H9 (cell line): ENCODE data around the gene FAS. TPM values are rescaled to one million over a fixed set of nuclear protein-coding genes. Genes with fewer than 3 reads are reported as not detected.

Experiments used
- DNase-seq: peaks from one replicate; pipeline ENCODE4 v3.0.0-alpha.2; 2017
- H2AFZ ChIP-seq: one replicate; pipeline ENCODE4 v1.6.1; 2013; ENCODE audit warnings: mild to moderate bottlenecking, low read length, control low read depth, moderate library complexity
- H2AK5ac ChIP-seq: 2 replicates; pipeline ENCODE4 v1.6.1; 2013; ENCODE audit warnings: low read length, control low read depth, mixed read lengths; ENCODE audit not compliant: insufficient read length
- H2BK120ac ChIP-seq: one replicate; pipeline ENCODE4 v1.6.1; 2013; ENCODE audit warnings: low read depth, mild to moderate bottlenecking, low read length, control low read depth, inconsistent platforms; ENCODE audit not compliant: poor library complexity, severe bottlenecking
- H2BK12ac ChIP-seq: 2 replicates; pipeline ENCODE4 v1.6.1; 2013; ENCODE audit warnings: low read length, control low read depth, mixed read lengths, low read depth; ENCODE audit not compliant: insufficient read length
- H2BK15ac ChIP-seq: 2 replicates; pipeline ENCODE4 v1.6.1; 2013; ENCODE audit warnings: low read depth, low read length, control low read depth
- H2BK20ac ChIP-seq: one replicate; pipeline ENCODE4 v1.6.1; 2013; ENCODE audit warnings: low read depth, mild to moderate bottlenecking, low read length, control low read depth, inconsistent platforms; ENCODE audit not compliant: poor library complexity, severe bottlenecking
- H2BK5ac ChIP-seq: 2 replicates; pipeline ENCODE4 v1.6.1; 2013; ENCODE audit warnings: low read length, control low read depth, mixed read lengths; ENCODE audit not compliant: insufficient read length
- H3K14ac ChIP-seq: 2 replicates; pipeline ENCODE4 v1.6.1; 2013; ENCODE audit warnings: low read length, control low read depth; ENCODE audit not compliant: insufficient read depth
- H3K18ac ChIP-seq: 2 replicates; pipeline ENCODE4 v1.6.1; 2013; ENCODE audit warnings: low read depth, mild to moderate bottlenecking, mixed read lengths, low read length, control low read depth; ENCODE audit not compliant: insufficient read length
- H3K23ac ChIP-seq: 2 replicates; pipeline ENCODE4 v1.6.1; 2013; ENCODE audit warnings: low read length, control low read depth, mixed read lengths, low read depth; ENCODE audit not compliant: insufficient read length
- H3K23me2 ChIP-seq: 2 replicates; pipeline ENCODE4 v1.6.1; 2013; ENCODE audit warnings: low read depth, mild to moderate bottlenecking, mixed read lengths, low read length, control low read depth; ENCODE audit not compliant: insufficient read length, poor library complexity, severe bottlenecking
- H3K27ac ChIP-seq: 2 replicates; pipeline ENCODE4 v1.5.1; 2013; ENCODE audit warnings: low read length, control low read depth, mixed read lengths, low read depth; ENCODE audit not compliant: insufficient read length
- H3K27me3 ChIP-seq: 2 replicates; pipeline ENCODE4 v1.6.1; 2013; ENCODE audit warnings: low read length, control low read depth, inconsistent platforms; ENCODE audit not compliant: insufficient read depth
- H3K4ac ChIP-seq: 2 replicates; pipeline ENCODE4 v1.6.1; 2013; ENCODE audit warnings: low read depth, mild to moderate bottlenecking, control low read depth, inconsistent platforms, low read length, moderate library complexity
- H3K4me1 ChIP-seq: 2 replicates; pipeline ENCODE4 v1.6.1; 2013; ENCODE audit warnings: low read length, control low read depth, inconsistent platforms; ENCODE audit not compliant: insufficient read depth
- H3K4me2 ChIP-seq: 2 replicates; pipeline ENCODE4 v1.6.1; 2013; ENCODE audit warnings: low read length, control low read depth, mixed read lengths; ENCODE audit not compliant: insufficient read length, insufficient read depth
- H3K56ac ChIP-seq: 2 replicates; pipeline ENCODE4 v1.6.1; 2013; ENCODE audit warnings: low read depth, mild to moderate bottlenecking, mixed read lengths, low read length, control low read depth; ENCODE audit not compliant: insufficient read length
- H3K79me1 ChIP-seq: 2 replicates; pipeline ENCODE4 v1.6.1; 2013; ENCODE audit warnings: low read depth, mild to moderate bottlenecking, moderate library complexity, low read length, control low read depth, inconsistent platforms; ENCODE audit not compliant: insufficient read depth, poor library complexity, severe bottlenecking
- H3K79me2 ChIP-seq: 2 replicates; pipeline ENCODE4 v1.6.1; 2013; ENCODE audit warnings: low read length, control low read depth, inconsistent platforms; ENCODE audit not compliant: insufficient read depth
- H3K9ac ChIP-seq: 2 replicates; pipeline ENCODE4 v1.6.1; 2013; ENCODE audit warnings: low read length, control low read depth, mixed read lengths; ENCODE audit not compliant: insufficient read length; ENCODE audit errors: extremely low read depth
- H3K9me3 ChIP-seq: one replicate; pipeline ENCODE4 v1.6.1; 2013; ENCODE audit warnings: low read depth, low read length, inconsistent platforms; ENCODE audit not compliant: control insufficient read depth
- H3T11ph ChIP-seq: one replicate; pipeline ENCODE4 v1.6.1; 2013; ENCODE audit warnings: mild to moderate bottlenecking, low read length, control low read depth, inconsistent platforms
- H4K20me1 ChIP-seq: one replicate; pipeline ENCODE4 v1.6.1; 2013; ENCODE audit not compliant: control insufficient read depth, insufficient read length, insufficient read depth
- H4K5ac ChIP-seq: 2 replicates; pipeline ENCODE4 v1.6.1; 2013; ENCODE audit warnings: low read depth, mild to moderate bottlenecking, mixed read lengths, low read length, control low read depth; ENCODE audit not compliant: insufficient read length
- H4K8ac ChIP-seq: replicated peaks from 2 replicates; pipeline ENCODE4 v1.6.1; 2013; ENCODE audit warnings: low read length, control low read depth, mixed read lengths, low read depth; ENCODE audit not compliant: insufficient read length
- H4K91ac ChIP-seq: 2 replicates; pipeline ENCODE4 v1.6.1; 2013; ENCODE audit warnings: low read depth, mild to moderate bottlenecking, moderate library complexity, mixed read lengths, low read length, control low read depth; ENCODE audit not compliant: insufficient read length
- H3K27ac Mint-ChIP-seq, 3 experiments: 2 replicates in 2 of 3; 3 replicates in 1 of 3; pipeline ENCODE4 v1.8.0; 2020 to 2021; ENCODE audit warnings: mixed read lengths in 3 of 3, mild to moderate bottlenecking in 1 of 3, moderate library complexity in 1 of 3
- H3K27me3 Mint-ChIP-seq: 2 replicates; pipeline ENCODE4 v1.8.0; 2021; ENCODE audit warnings: low read depth, mild to moderate bottlenecking, moderate library complexity, mixed read lengths
- H3K36me3 Mint-ChIP-seq, 3 experiments: 2 replicates in 2 of 3; 3 replicates in 1 of 3; pipeline ENCODE4 v1.8.0; 2020 to 2021; ENCODE audit warnings: low read depth in 3 of 3, mixed read lengths in 3 of 3; ENCODE audit not compliant: insufficient read depth in 1 of 3
- H3K4me1 Mint-ChIP-seq, 2 experiments: 2 replicates each; pipeline ENCODE4 v1.8.0; 2020; ENCODE audit warnings: mixed read lengths in 2 of 2
- H3K4me3 Mint-ChIP-seq, 2 experiments: 2 replicates in 1 of 2; 3 replicates in 1 of 2; pipeline ENCODE4 v1.8.0; 2020 to 2021; ENCODE audit warnings: mild to moderate bottlenecking in 2 of 2, mixed read lengths in 2 of 2, moderate library complexity in 1 of 2
- H3K9me3 Mint-ChIP-seq, 2 experiments: 2 replicates in 1 of 2; 3 replicates in 1 of 2; pipeline ENCODE4 v1.8.0; 2020; ENCODE audit warnings: mild to moderate bottlenecking in 2 of 2, mixed read lengths in 2 of 2, moderate library complexity in 1 of 2
- WGBS: extraction: QIAGEN DNeasy Blood & Tissue Kit; methylation state at CpG from one replicate; pipeline ENCODE4 v1.1.7; 2013; ENCODE audit warnings: missing lambda C conversion rate, low lambda C conversion rate, mixed read lengths; ENCODE audit not compliant: insufficient read length; ENCODE audit errors: extremely low coverage; 5-methylcytosine and 5-hydroxymethylcytosine counted together
- total RNA-seq: library from RNA; stranded (reverse); gene quantifications from 2 replicates; pipeline ENCODE4 v1.2.1, GENCODE V29; 2021
- TF ChIP-seq, protein P1 (sequence below): fragments of 200-600 bp; sonication (generic); conservative IDR thresholded peaks from 3 replicates; pipeline ENCODE4 v1.8.0; 2021; ENCODE audit warnings: antibody characterized with exemption, mild to moderate bottlenecking

The FAS gene
- total RNA-seq, 1 experiment from 2014 or later, result 3.0 TPM

DNA sequence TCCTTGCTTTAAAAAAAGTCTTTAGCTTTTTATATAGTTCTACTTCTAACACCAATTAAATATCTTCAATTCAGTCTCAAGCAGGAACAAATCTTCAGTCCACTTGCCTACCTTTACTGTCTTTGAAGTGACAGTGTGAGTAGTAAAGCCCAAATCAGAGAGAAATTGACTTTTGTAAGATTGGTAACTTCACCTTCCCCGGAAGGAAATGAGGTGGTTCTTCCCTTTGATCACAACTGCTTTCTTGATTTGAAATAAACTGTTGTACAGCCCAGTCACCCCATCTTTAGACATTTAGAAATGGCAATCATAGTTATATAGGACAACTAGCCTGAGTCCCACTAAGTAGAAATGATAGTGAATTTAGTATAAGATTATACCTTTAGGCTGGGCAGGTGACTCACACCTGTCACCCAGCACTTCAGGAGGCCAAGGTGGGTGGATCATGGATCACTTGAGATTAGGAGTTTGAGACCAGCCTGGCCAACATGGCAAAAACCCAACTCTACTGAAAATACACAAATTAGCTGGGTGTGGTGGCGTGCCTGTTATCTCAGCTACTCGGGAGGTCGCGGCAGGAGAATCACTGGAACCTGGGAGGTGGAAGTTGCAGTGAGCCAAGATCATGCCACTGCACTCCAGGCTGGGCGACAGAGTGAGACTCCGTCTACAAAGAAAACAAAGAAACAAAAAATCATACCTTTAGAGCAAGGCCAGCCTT, 4.7 kb downstream of the FAS start:
- H2BK20ac ChIP-seq, result no peak overlapping the region
- H4K20me1 ChIP-seq, result no peaks in the 10 kb centered on the region
- WGBS, result no CpG with 5 or more reads among the region's 7 CpGs

More for the DNA sequence above, 4.7 kb downstream of the FAS start:
- H3K23ac ChIP-seq, result no peak overlapping the region
- TF ChIP-seq, protein P1, sequence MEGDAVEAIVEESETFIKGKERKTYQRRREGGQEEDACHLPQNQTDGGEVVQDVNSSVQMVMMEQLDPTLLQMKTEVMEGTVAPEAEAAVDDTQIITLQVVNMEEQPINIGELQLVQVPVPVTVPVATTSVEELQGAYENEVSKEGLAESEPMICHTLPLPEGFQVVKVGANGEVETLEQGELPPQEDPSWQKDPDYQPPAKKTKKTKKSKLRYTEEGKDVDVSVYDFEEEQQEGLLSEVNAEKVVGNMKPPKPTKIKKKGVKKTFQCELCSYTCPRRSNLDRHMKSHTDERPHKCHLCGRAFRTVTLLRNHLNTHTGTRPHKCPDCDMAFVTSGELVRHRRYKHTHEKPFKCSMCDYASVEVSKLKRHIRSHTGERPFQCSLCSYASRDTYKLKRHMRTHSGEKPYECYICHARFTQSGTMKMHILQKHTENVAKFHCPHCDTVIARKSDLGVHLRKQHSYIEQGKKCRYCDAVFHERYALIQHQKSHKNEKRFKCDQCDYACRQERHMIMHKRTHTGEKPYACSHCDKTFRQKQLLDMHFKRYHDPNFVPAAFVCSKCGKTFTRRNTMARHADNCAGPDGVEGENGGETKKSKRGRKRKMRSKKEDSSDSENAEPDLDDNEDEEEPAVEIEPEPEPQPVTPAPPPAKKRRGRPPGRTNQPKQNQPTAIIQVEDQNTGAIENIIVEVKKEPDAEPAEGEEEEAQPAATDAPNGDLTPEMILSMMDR, result no peak
- no peaks in the 10 kb centered on the region for H3K9me3 ChIP-seq
- no peak overlapping the region for H3K18ac ChIP-seq
- H3K9ac ChIP-seq, result no peak overlapping the region
- no peak overlapping the region for H3K27ac ChIP-seq
- Mint-ChIP-seq H3K4me1 (peaks cover 17 to 20% of the 10 kb centered on the region in 2 experiments), H3K9me3 (0 out of 5 replicates have a peak, but pooled peaks cover 0 to 2% of the 10 kb centered on the region in 2 experiments), H3K4me3 (no peak overlapping the region), H3K36me3 (no peaks in the 10 kb centered on the region; a peak in 1 of 7 replicates), H3K27me3 (peaks cover 22% of the 10 kb centered on the region), H3K27ac (peak overlapping the region in 1 of 3 experiments; percentile 49; a peak in 1 of 7 replicates)
- no peaks in the 10 kb centered on the region for H3K79me2 ChIP-seq
- no peak overlapping the region for H3K4ac ChIP-seq
- H3T11ph ChIP-seq, result no peak overlapping the region
- no peaks in the 10 kb centered on the region; the same call in 1 of the 2 replicates for H3K27me3 ChIP-seq
- no peaks in the 10 kb centered on the region for H3K79me1 ChIP-seq
- H3K4me1 ChIP-seq, result no peaks in the 10 kb centered on the region
- H4K5ac ChIP-seq, result no peak overlapping the region
- H3K23me2 ChIP-seq, result peaks cover 15% of the 10 kb centered on the region
- H2BK15ac ChIP-seq, result no peak overlapping the region
- no peak overlapping the region for H3K14ac ChIP-seq
- no peak overlapping the region for H2BK5ac ChIP-seq
- DNase-seq, result no peak
- H2AK5ac ChIP-seq, result no peak overlapping the region
- no peak overlapping the region for H3K56ac ChIP-seq
- H4K8ac ChIP-seq, result no peak overlapping the region
- no peak overlapping the region for H2BK12ac ChIP-seq
- no peak overlapping the region for H2BK120ac ChIP-seq
- no peak overlapping the region for H3K4me2 ChIP-seq
- no peak overlapping the region for H4K91ac ChIP-seq
- H2AFZ ChIP-seq, result no peak overlapping the region
